Transverse colon (tissue), 4 donors: ENCODE measurements around the gene CHEK2. TPM values are rescaled to one million over a fixed set of nuclear protein-coding genes. Genes with fewer than 3 reads are reported as not detected.
"Not testable (repeated sequence)": the region's sequence is repeated elsewhere in the genome, so short reads cannot be mapped to it uniquely, and the experiment has no call there.

Experiments used
- DNase-seq: peaks from one replicate; pipeline ENCODE4 v3.0.0-alpha.2; 2019
- H3K27ac ChIP-seq, 4 donors: fragments of 200-600 bp; sonication (generic); 2 replicates each; pipeline ENCODE4 v1.5.1; 2016 to 2018; ENCODE audit warnings: inconsistent platforms in 4 of 4
- H3K27me3 ChIP-seq: fragments of 200-600 bp; sonication (generic); 2 replicates; pipeline ENCODE4 v1.5.1; 2017; ENCODE audit warnings: inconsistent platforms
- H3K36me3 ChIP-seq, 4 donors: fragments of 200-600 bp; sonication (generic); 2 replicates each; pipeline ENCODE4 v1.5.1; 2017 to 2019; ENCODE audit warnings: inconsistent platforms in 4 of 4
- H3K4me1 ChIP-seq, 4 donors: fragments of 200-600 bp; sonication (generic); 2 replicates each; pipeline ENCODE4 v1.5.1; 2017 to 2020; ENCODE audit warnings: inconsistent platforms in 4 of 4
- H3K4me3 ChIP-seq, 4 donors: fragments of 200-600 bp; sonication (generic); 1 replicate in 1 of 4; 2 replicates in 3 of 4; pipeline versions ENCODE4 v1.5.1 to v1.6.1; 2017 to 2019; ENCODE audit warnings: inconsistent platforms in 4 of 4
- H3K9me3 ChIP-seq, 2 donors: fragments of 200-600 bp; sonication (generic); 2 replicates each; pipeline ENCODE4 v1.5.1; 2017 to 2019; ENCODE audit warnings: inconsistent platforms in 2 of 2
- EP300 ChIP-seq: sonication (generic); formaldehyde crosslinking; IDR thresholded peaks from one replicate; pipeline ENCODE4 v1.6.1; 2017; ENCODE audit warnings: antibody characterized with exemption, low read depth
- POLR2A ChIP-seq: fragments of 450-650 bp; IDR thresholded peaks from one replicate; pipeline ENCODE4 v1.6.1; 2016; ENCODE audit warnings: antibody characterized with exemption, mild to moderate bottlenecking, moderate library complexity
- POLR2AphosphoS5 ChIP-seq, 3 donors: sonication (generic); formaldehyde crosslinking; IDR thresholded peaks; one replicate each; pipeline ENCODE4 v1.6.1; 2016; ENCODE audit warnings: antibody characterized with exemption in 3 of 3
- WGBS, 2 donors: methylation state at CpG; one replicate each; pipeline ENCODE4 v1.1.5; 2018; ENCODE audit warnings: low coverage in 1 of 2; 5-methylcytosine and 5-hydroxymethylcytosine counted together
- in situ Hi-C, 4 donors: fragments of 200-750 bp; cut with MboI; loops; one replicate each; pipeline versions ENCODE4 v1.15.0 to v1.15.1; 2017; ENCODE audit warnings: low sequenced_read_pairs in 3 of 4, low pct_ligation_motif_present in 1 of 4, low pct_unique_long_range_greater_than_20kb in 1 of 4
- intact Hi-C: fragments of 100-400 bp; cut with DNase I; formaldehyde crosslinking; loops from one replicate; pipeline ENCODE4 v1.15.1; 2023; ENCODE audit warnings: low total_unique reads
- total RNA-seq, 4 donors: library from RNA; depleted of rRNA; stranded (reverse); fragments of >200 nt; gene quantifications; one replicate each; pipeline ENCODE4 v1.1.0, GENCODE V29; 2016
- TF ChIP-seq, protein P1 (sequence below), 5 experiments: fragments of 200-600 bp in 3 of 5; fragments of 450-650 bp in 2 of 5; sonication (generic) in 3 of 5; IDR thresholded peaks; 1 replicate in 2 of 5; 2 replicates in 3 of 5; pipeline ENCODE4 v1.5.1; 2016 to 2017; ENCODE audit warnings: antibody characterized with exemption in 5 of 5, inconsistent platforms in 3 of 5, mild to moderate bottlenecking in 2 of 5, moderate library complexity in 1 of 5

Gene CHEK2
- total RNA-seq, 4 donors from 2014 or later: 6.6 to 12.1 (median 10.8) TPM; not detected in 1

DNA sequence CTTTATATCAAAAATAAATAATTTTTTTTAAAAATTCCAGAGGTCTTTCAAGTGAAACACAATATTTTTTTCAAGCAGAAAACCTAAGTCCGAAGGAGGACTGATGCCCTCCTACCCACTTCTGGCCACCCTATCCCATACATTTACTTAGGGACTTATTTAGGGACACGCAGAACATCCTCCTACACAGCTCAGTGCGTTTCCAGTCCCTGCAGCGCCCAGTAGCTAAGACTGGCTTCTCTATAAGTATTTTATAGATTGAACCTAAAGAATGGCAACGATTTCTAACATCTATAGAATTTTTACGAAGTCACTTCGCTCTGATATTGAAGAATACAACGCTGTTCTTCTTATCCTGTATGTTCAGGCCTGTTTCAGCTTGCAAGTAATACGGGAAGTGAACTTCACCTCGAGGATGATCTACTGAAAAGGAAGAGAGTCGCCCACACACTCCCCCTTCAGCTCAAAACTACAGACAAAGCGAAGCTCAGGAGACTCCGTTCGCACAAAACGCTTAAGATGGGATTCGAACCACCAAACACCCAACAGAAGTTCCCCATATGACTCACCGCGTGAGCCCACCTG is 328 bp downstream of the CHEK2 start:
- WGBS, 2 donors: 5 to 24% methylated on average over 7 to 18 of the region's 18 CpGs
- intact Hi-C loops: no loop called here
- peak overlapping the region; percentile 24 to 93 (median 71) for H3K4me3 ChIP-seq
- H3K9me3 ChIP-seq: no peaks in the 10 kb centered on the region
- H3K36me3 ChIP-seq: peaks cover 0 to 20% (median 8%) of the 10 kb centered on the region in 4 donors
- peaks cover 8 to 29% (median 13%) of the 10 kb centered on the region in 4 donors for H3K4me1 ChIP-seq
- H3K27me3 ChIP-seq: no peaks in the 10 kb centered on the region
- in situ Hi-C loops: no loop called here
- TF ChIP-seq, protein P1, sequence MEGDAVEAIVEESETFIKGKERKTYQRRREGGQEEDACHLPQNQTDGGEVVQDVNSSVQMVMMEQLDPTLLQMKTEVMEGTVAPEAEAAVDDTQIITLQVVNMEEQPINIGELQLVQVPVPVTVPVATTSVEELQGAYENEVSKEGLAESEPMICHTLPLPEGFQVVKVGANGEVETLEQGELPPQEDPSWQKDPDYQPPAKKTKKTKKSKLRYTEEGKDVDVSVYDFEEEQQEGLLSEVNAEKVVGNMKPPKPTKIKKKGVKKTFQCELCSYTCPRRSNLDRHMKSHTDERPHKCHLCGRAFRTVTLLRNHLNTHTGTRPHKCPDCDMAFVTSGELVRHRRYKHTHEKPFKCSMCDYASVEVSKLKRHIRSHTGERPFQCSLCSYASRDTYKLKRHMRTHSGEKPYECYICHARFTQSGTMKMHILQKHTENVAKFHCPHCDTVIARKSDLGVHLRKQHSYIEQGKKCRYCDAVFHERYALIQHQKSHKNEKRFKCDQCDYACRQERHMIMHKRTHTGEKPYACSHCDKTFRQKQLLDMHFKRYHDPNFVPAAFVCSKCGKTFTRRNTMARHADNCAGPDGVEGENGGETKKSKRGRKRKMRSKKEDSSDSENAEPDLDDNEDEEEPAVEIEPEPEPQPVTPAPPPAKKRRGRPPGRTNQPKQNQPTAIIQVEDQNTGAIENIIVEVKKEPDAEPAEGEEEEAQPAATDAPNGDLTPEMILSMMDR (IDR thresholded peaks at IDR 0.05): no peak
- TF ChIP-seq POLR2A (no peak), EP300 (no peak), POLR2AphosphoS5 (IDR thresholded peaks at IDR 0.05) (no peak)
- peak overlapping the region; percentile 92 to 99 (median 96) for H3K27ac ChIP-seq
- DNase-seq: no peak

GRCh38 chr22:28738876-28739275 is 2.7 kb downstream of the CHEK2 start:
- DNase-seq, H3K27ac ChIP-seq, H3K36me3 ChIP-seq, H3K9me3 ChIP-seq, in situ Hi-C loops, H3K27me3 ChIP-seq, H3K4me3 ChIP-seq, intact Hi-C loops: not testable (repeated sequence)
- 93 to 95% methylated on average over 4 to 8 of the region's 8 CpGs for WGBS, 2 donors
- peaks cover 8 to 29% (median 13%) of the 10 kb centered on the region in 4 donors for H3K4me1 ChIP-seq

GRCh38 chr22:28737701-28738100 is 3.9 kb downstream of the CHEK2 start:
- intact Hi-C loops (no loop called here), in situ Hi-C loops (no loop called here)
- 46 to 71% methylated on average over 2 to 3 of the region's 3 CpGs for WGBS, 2 donors
- no peaks in the 10 kb centered on the region for H3K36me3 ChIP-seq
- no peak overlapping the region for H3K4me3 ChIP-seq
- H3K27ac ChIP-seq: no peak overlapping the region
- DNase-seq: no peak
- TF ChIP-seq, protein P1 (IDR thresholded peaks at IDR 0.05): no peak
- TF ChIP-seq POLR2A: no peak
- no peak for TF ChIP-seq POLR2AphosphoS5 (IDR thresholded peaks at IDR 0.05)
- TF ChIP-seq EP300: no peak
- H3K27me3 ChIP-seq: no peaks in the 10 kb centered on the region
- H3K4me1 ChIP-seq: peaks cover under 1 to 19% (median 6%) of the 10 kb centered on the region in 4 donors
- no peaks in the 10 kb centered on the region for H3K9me3 ChIP-seq

- TF ChIP-seq EP300 (no peak), POLR2A (no peak), POLR2AphosphoS5 (IDR thresholded peaks at IDR 0.05) (no peak)
- TF ChIP-seq, protein P1 (IDR thresholded peaks at IDR 0.05): no peak
- DNase-seq: no peak
- Histone ChIP-seq H3K27me3 (no peaks in the 10 kb centered on the region), H3K4me1 (peaks cover 0 to 17% (median 4%) of the 10 kb centered on the region in 4 donors), H3K4me3 (no peak overlapping the region), H3K27ac (no peak overlapping the region), H3K36me3 (no peaks in the 10 kb centered on the region), H3K9me3 (no peaks in the 10 kb centered on the region)
- WGBS, 2 donors: 70 to 86% methylated on average over 1 to 7 of the region's 7 CpGs
- in situ Hi-C loops: no loop called here
- intact Hi-C loops: no loop called here
Observed at GRCh38 chr22:28736301-28737155, 5.1 kb downstream of the CHEK2 start.
